Left hindlimb (tissue), 1 donor: Measurements from ENCODE around the gene AP1S1.

Source experiments
- DNase-seq: peaks from one replicate; pipeline ENCODE4 v3.0.0-alpha.2; 2018

The AP1S1 gene

DNA sequence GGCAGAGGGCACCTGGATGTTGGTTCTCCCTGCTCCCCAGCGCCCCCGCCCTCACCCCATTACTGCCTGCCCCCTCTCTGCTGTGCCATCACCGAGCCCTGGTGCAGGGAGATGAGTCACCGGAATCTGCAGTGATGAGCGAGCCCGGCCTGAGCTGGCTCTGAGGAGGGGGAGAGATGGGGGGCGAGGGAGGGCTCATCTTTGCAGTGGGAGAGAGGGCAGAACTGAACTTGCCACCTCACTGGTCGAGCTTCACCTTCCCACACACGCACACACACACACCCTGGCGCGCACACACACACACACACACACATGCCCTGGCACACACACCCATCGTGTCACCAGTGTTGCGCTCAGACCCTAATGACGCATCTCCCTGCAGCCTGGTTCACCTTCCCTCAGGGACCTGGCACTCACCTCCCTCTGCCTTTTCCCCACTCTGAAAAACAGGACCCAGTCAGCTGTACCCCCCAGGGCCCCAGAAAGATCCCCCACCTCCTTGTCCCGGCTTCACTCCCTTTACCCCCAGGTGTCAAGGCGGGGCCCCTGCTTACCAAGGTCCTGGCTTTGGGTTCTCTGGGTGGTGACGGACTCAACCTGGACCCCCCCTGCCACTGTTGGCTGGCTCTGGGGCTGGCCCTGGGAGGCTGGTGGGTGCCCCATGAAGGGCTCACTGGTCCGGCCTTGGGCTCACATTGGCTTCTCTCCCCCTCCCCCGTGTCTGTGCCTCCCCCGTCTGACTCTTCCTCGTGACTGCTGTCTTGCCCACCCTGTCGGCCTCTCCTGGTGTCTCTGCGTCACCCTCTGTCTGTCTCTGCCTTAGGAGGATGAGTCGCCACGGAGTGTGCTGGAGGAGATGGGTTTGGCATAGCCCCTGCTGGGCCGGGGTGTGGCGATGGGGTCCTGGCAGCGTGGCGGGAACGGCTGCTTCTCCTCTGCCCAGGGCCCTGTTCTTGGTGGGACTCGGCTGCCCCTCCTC lies 5.7 kb downstream of the AP1S1 start:
- no peak for DNase-seq

DNA sequence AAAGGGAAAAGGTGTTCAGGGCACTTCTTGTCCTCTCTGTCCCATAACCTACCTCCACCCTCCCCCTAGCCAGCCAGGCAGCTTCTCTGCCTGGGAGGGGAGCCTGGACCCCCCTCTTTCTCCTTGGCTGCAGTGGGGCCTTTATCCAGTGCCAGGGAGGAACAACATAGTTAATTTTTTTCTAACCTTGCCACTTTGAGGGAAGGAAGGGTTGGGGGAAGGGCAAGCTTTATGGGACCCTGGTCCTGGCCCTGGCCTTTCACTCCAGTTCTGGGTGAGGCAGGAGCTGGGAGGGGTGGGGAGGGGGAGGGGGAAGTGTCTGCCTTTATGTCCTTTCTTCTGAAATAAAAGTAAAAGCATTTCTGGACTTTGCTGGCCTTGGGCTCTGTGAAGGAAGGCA lies 6.6 kb downstream of the AP1S1 start:
- DNase-seq, result no peak

DNA sequence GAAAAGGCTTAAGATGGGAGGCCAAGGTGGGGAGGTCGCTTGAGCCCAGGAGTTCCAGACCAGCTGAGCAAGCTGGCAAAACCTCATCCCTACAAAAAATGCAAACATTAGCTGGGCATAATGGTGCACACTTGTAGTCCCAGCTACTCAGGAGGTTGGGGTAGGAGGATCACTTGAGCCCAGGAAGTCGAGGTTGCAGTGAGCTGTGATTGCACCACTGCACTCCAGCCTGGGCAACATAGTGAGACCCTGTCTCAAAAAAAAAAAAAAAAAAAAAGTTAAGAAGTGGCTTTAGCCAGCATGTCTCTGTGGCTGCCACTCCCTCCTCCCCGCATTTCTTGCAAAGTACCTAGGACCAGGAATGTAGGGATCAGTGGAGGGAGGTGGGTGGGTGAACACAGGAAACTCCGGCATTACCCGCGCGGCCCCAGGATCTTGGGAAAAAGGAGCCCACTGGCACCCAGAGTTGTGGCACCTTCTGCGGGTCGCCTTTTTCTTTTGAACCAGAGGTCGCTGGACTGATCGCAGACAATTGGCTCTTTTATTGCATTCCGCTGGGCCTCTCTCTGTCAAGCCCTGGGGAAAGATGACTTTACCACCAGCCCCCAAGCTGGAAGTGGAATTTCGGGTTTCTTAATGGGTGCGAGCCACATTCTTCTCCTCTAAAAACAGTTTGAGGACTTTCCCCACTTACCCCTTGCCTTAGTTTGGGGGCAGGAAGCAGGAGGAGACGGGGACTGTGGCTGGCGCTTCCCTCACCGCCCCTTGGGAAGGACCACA lies 7.6 kb downstream of the AP1S1 start:
- DNase-seq, result no peak

DNA sequence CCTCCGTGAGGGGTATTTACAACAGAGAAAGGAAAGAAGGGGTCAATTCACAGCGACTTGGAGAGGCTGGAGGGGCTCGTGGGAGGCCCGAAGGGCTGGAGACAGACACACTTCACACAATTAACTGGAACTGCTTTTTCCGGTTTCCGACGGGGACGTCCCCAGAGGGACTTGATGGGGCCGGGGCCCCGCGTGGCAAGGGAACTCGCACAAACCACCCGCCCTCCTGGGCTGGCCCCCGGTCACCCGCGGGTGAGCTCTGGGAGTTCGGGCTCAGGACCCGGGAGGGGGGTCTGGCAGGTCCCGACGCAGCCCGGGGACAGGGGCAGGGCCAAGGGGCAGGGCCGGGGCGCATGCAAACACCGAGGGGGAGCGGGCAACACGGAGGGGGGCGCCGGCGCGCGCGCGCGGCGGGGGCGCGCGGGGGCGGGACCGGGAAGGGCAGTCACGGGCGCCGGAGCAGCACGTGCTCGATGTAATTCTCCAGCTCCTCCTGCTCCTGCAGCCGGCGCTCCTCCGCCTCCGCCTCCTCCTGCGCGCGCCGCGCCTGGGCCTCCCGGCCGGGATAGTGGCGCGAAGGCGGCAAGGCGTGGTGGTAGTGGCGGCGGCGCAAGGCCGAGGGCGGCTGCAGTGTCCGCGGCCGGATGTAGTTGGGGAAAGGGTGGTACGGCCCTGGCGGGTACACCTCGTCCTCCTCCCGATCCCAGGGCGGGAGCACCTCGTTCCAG lies 8.4 kb downstream of the AP1S1 start:
- no peak for DNase-seq

DNA sequence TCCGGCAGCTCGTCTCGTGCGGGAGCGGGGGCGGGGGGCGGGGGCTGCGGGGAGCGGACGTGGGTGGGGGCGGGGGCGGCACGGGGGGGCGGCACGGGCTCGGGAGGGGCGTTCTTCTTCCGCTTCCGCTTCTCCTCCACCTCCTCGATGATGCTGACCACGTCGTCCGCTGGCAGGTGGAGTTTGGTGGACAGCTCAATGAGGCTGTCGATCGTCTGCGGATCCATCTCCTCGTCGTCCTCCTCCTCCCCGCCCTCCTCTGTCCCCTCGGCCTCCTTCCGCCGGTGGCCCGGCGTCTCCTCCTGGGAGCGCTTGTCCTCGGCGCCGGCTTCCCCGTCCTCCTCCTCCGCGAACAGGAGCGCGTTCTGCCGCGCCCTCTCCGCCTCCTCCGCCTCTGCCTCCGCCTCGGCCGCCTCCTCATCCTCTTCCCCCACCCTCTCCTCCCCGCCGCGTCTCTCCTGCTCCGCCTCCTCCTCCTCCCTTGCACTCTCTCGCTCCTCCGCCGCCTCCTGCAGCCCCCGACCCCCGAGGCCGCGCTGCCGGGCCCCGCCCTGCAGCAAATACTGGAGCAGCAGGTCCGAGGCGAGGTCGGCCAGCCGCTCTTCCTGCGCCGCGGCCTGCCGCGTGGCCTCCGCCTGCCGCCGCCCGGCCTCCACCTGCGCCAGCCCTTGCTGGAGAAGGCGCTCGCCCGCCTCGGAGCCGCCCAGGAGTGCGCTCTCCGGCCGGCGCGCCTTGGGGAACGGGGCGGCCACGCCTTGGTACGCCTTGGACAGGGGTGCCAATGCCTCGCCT lies 9.2 kb downstream of the AP1S1 start:
- no peak for DNase-seq

DNA sequence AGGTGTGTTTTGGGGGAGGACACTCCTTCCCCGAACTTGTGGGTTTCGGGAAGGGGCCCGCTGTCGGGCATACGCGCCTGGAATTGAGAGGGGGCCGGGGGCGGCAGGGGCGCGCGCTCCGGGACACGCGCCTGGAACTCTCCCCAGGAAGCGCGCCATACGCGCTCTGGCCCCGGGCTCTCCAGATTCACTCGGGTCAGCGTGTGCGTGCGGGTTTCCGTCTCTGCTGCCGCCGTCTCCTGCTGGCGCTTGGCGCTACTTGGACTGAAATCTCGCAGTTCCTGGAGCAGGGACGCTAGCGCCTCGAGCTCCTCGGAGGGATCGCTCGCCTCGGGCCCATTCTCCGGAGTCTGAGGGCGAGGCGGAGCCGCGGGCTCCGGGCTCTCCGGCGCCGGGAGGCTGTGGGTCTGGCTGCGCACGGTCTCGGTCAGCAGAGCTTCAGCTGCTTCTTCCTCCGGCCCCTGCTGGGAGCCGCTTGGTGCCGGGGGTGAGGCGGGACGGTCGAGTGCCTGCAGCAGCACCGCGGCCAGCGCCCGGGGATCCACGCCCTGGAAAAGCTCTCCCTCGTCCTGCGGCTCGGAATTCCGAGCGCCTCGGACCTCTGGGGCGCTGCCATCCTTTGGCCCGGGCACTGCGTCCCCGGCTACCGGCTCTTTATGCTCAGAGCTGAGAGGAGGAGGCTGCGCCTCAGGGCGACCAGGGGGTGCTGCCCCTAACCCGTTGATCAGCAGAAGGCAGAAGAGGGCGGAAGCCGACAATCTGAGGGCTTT lies 10.0 kb downstream of the AP1S1 start:
- DNase-seq, result no peak

DNA sequence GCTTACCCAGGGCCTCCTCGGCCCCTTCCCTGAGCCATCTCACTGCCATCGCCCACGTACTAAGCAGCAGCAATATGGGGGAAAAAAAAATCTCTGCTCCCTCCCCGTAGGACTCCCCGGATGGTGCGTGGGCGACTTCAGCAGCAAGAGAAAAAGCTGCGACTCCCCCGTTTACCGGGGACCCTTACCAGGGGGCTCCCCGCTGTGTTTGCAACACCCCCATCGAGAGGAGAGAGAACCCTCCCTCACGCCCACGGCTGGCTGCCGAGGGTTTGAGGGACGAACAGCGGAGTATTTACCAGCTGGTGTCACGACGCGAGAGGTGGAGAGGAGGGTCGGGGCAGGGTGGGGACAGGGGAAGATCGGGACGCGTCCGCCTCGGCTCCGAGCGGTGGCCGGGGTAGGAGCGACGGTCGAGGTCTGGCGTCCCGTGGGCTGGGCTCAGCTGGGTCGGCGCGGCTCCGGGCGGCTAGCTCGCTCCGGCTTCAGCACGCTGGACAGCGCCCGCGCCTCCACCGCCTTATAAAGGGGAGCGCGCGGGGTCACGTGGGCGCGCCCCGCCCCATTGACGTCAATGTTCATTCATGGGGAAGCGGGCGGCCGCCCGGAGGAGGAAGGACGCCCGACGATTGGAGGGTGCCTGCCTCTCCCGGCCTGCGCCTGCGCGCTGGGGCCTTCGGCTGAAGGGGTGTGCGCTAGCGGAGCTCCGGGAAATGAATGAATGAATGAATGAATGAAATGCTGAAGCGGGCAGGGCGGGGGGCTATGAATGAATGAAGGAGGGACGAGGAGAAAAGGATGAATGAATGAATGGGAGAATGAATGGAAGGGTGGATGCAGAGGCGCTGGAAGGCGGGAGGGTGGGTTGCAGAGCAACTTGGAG lies 11.0 kb downstream of the AP1S1 start, which contains the start of gene VGF:
TSS of gene VGF (minus strand) at position 495 of the 883 bp plus-strand sequence. CDS start 726 bp downstream, outside the sequence.
- peak; percentile 90 for DNase-seq

DNA sequence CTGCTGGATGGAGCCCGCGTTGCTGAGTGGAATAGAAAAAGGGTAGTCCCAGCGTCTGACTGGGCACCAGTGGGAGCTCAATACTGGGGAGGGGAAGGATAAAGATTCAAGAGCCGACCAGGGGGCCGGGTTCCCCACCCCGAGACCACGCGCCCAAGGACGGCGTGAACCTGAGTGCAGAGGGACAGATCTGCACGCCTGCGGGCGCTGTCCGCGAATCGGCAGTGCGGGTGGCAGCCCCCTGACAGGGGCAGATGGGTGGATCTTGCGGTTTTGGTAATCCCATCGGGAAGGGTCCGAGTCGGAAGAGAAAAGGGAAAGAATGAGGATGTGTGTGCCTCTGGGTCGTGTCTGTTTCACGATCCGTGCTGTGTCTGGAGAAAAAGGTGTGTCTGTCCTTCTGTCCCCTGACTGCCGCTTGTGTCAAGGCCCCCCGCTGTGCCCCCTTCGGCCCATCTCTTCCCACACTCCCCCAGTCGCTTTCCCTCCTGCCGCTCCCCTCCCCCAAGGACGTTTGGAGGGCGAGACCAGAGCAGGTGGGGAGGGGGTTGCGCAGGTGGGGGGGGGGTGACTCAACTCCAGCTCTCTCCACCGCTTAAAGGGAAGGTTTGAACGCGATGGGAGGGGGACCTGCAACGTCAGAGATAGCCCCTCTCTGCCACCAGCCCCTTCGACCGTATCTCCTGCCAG lies 11.8 kb downstream of the AP1S1 start:
- DNase-seq, result no peak

DNA sequence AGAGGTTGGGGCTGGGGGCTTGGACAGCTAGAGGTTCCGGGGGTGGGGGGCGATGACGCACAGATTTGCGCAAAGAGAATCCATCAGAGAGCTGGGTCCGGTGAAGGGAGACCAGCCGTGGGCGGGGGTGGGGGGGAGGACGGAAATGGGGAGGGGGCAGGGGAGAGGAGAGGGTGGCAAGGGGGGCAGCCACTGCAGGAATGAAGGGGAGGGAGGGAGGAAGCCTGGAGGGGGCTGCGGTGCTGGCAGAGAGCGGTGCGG lies 12.3 kb downstream of the AP1S1 start:
- DNase-seq, result no peak

DNA sequence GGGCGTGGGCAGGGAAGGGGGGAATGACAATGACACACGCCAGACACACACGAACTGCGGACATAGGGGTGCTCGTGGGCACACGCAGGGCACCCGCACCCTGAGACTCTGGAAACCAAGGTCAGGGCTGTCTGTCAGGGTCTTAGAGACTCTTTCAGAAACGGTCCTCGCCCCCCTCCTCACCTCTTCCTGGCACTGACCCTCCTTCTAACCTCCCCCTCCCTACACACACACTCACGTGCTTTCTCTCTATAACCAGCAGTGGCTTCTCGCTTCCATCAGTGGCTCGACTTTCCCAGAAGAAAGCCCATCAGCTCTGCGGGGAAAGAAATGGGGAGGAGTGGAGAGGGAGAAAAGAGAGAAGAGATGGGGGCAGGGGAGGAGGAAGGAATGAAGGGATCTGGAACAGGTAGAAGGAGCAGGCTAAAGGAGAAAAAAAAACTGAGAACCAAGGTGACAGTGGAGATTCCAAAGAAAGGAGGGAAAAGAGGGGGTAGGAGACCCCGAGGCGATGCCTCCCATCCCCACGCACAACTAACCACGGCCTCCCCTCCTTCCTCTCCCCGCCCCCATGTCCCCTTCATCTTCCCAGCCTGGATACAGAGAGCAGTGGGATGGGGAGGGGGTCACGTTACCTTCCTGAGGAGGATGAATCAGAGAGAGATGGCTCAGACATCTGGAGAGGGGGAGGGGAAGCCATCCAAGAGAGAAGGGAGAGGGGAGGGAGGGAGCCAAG lies 12.8 kb downstream of the AP1S1 start:
- DNase-seq, result no peak

DNA sequence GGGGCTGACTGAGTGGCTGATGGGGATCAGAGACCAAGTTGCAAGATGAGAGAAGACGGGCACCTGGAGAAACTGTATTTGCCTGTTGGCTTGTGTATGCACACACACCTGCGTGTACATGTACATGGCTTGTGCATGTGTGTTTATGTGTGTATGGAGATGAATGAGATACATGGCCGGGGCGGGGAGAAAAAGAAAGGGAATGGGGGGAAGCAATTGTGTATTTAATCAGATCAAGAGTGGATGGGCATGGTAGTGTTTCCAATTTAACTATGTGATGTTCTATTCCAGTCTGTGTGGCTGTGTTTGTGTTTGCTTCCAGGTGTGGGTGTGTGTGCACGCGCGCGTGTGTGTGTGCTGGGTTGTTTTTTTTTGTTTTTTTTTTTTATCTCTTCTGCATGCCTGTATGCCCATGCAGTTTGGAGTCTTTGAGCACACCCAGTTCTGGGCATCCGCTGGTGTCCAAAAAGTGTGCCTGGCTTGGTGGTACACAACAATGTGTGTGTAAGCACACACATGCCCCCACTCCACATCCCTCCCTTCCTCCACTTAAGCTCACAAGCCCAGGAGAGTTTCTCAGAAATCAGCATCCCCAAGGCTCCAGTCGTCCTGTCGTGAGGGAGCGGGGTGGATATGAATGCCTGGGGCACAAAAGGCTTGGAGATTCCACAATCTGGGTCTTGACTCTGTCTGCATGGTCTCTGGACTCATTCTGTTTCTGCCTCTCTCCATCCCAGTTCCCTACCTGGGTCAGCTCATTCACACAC lies 13.6 kb downstream of the AP1S1 start:
- DNase-seq, result no peak

DNA sequence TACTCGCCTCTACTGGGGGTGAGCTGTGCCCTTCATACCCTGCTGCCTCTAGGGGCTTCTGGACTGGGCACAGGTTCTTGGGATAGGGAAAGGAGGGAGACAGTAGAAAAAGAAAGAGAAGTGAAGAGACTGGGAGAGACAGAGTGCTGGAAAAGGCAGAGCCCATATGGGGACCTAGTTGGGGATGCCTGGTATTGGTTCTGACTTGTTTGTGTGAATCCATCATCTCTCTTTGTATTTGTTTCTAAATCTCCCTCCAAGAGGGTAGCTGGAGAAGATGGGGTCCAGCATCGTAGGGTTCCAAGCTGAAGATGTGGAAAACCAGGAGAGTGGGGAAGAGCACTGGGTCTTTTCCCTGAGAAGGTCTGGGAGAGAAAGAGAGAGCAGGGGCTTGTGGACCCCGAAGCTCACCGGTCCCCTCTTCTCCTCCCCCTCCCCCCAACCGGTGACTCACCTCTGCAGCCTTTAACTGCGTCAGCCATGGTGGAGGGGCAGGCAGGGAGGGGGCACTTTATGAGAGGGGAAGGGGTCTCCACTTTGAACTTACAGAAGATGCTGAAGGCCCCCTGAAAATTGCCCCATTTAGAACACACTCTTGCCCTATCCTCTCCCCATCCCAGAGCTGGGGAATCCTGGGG lies 14.3 kb downstream of the AP1S1 start:
- no peak for DNase-seq

DNA sequence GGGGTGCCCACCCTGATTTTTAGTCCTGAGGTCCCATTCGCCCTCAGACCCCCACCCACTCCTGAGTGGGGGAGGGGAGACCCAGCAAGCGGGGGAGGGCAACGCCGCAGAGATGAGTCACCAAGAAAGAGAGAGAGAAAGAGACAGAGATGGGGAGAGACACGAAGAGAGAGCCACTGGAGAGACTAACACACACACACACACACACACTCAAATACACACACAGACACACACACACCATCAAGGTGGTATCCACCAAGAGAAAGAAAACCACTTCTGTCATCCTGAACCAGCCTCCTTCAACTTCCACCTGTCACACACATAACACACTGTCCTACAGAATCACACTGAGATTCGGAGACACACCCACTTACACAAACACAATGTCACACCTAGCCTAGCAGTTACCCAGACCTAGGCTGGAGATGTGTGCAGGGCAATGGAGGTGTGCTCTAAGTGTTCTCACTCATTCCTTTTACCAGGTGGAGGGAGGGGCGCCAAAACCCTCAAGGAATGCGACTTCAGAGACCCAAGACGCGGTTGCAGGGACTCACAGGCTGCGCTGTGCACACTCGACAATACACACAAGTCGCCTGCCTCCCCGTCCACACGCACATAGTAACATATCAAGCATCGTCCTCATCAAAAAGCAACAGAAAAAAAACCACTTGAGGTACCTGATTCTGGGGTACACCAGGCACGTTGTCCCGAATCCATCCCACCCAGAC lies 15.0 kb downstream of the AP1S1 start:
- DNase-seq, result no peak

DNA sequence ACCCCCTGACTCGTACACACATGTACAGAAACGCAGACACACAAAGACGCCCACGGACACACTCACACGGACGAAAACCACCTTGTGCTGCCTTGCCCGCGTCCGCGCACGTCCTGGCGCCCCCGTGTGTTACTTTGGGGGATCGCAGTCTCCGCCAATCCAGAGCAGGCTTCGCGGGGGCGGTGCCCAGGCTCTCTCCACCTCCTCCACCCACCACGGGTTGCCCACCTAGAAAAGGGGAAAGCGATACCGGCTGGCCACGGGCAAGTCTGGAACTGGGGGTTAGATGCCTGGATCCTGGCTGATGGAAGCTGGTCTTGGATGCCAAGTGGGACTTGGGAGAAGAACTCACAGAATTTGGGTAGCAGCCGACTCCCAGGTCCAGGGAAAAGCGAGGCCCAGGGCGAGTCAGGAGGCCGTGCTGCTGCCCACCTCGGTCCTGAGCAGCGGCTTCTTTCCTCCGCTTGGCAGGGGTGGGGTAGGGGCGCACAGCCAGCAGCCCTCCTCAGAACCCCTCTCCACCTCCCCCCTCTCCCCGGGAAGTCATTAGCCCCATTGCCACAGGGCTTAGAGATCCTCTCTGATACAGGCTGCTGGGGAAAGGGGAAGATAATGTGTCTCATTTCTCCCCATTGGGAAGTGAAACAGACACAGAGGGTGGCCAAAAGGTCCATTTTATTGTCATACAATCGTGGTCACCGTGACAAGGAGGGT lies 15.7 kb downstream of the AP1S1 start:
- DNase-seq, result peak; percentile 62

DNA sequence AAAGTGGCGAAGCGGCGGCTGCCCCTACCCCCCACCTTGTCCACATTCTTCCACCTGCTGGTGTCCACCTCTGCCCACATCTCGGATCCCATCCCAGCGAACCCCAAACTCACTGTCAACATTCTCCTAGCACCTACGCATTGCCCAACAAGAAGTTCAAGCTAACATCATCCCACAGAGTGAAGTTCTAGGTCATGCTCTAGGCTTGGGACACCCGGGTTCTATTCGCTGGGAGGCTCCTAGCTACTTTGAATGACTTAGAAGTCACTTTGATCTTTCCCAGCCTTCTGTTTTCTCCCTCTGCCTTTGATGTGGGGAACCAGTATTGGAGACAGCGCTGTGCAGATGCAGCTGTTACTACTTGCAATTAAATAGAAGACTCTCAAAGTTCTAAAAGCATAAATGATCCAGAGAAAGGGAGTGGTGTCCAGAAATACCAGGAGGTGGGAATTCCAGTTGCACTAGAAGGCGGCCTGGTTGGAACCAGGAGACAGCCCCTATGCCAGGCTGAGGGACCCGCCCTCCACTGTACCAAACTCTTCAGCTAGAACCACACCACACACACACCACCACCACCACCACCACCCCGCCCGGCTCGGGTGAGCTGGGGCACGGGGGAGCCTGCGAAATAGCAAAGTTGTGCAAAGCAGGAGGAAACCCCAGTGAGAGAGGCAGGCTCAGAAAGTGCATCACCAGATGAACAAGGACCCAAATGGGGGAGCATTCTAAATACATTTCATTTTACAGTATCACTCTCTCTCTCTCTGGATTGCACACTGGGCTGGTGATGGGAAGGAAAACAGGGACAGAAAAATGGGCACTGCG lies 16.6 kb downstream of the AP1S1 start:
- DNase-seq, result no peak

DNA sequence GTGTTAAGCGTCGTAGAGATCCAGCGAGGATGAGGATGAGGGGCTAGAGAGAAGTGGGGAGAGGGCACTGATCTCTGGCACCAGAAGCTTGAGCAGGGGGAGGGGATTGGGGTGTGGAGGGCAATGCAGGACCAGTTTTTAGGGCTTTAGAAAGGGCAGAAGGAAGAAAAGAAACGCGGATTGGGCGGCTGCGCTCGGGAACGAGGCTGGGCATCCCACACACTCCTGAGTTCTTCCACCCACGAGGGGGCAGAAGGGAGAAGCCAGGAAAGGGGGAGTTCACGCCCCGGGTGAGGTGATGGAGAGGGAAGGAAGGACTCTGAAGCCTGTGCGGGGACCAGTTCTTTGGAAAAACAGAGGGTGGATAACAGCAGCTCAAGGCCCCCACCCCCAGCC lies 17.2 kb downstream of the AP1S1 start:
- DNase-seq, result no peak
